Measurements from ENCODE around the gene TAS1R1. TPM values are rescaled to one million over a fixed set of nuclear protein-coding genes. Genes with fewer than 3 reads are reported as not detected.

TAS1R1 gene
- total and polyA plus RNA-seq, 9 of the 15 experiments (the other 6 are each of a cell fraction or from before 2014, with no cell fraction given) = 0.06 TPM; not detected in 8

DNA sequence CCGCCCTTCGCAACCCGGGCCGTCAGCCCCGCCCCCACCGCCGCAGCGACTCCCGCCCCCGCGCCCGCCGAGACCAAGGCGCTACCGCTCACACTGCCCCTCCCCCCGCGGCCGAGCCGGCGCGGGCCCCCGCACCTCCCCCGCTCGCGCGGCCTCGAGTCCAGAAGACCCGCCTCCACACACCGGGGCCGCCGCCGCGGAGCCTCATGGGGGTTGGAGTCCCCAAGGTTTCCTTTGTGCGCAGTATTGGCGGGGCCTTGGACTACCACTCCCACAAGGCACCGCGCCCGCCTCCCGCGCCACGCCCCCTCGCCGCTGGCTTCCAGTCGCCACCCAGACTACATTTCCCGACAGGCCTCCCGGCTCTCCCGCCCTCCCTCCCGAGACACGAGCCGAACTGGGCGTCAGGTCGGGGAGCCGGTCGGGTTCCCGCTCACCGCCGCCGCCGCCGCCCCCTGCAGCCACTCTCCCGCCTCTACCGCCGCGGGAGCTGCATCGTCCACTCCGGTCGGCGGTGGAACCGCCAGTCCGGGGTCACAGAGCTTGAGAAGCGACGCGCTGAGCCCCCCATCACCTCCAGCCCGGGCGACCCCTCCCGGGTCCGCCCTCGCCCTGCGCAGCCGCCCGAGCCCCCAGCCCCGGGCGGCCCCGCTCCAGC lies 58.4 kb downstream of the TAS1R1 start, which contains the start of gene PHF13 (continued):
- TF ChIP-seq SP1 (CRISPR knock-in tag; IDR thresholded peaks at IDR 0.05) = peak; percentile 99
- peak; percentile 88 for TF ChIP-seq RBFOX2 (IDR thresholded peaks at IDR 0.05; ENCODE audit: low read depth, low read length)
- peak; percentile 65; the same call in 1 of the 2 replicates for TF ChIP-seq MYC (IDR thresholded peaks at IDR 0.05; ENCODE audit: low read depth, low read length)
- no peak for TF ChIP-seq MYC (CRISPR knock-in tag; IDR thresholded peaks at IDR 0.05; ENCODE audit: borderline replicate concordance, low read depth)
- TF ChIP-seq NCOA6 (IDR thresholded peaks at IDR 0.05) = no peak
- TF ChIP-seq, protein P1, sequence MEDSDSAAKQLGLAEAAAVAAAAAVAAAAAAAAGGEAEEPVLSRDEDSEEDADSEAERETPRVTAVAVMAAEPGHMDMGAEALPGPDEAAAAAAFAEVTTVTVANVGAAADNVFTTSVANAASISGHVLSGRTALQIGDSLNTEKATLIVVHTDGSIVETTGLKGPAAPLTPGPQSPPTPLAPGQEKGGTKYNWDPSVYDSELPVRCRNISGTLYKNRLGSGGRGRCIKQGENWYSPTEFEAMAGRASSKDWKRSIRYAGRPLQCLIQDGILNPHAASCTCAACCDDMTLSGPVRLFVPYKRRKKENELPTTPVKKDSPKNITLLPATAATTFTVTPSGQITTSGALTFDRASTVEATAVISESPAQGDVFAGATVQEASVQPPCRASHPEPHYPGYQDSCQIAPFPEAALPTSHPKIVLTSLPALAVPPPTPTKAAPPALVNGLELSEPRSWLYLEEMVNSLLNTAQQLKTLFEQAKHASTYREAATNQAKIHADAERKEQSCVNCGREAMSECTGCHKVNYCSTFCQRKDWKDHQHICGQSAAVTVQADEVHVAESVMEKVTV (CRISPR knock-in tag; IDR thresholded peaks at IDR 0.05) = peak; percentile 70; the same call in 1 of the 2 replicates
- TF ChIP-seq, protein P2, sequence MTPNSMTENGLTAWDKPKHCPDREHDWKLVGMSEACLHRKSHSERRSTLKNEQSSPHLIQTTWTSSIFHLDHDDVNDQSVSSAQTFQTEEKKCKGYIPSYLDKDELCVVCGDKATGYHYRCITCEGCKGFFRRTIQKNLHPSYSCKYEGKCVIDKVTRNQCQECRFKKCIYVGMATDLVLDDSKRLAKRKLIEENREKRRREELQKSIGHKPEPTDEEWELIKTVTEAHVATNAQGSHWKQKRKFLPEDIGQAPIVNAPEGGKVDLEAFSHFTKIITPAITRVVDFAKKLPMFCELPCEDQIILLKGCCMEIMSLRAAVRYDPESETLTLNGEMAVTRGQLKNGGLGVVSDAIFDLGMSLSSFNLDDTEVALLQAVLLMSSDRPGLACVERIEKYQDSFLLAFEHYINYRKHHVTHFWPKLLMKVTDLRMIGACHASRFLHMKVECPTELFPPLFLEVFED (CRISPR knock-in tag; conservative IDR thresholded peaks at IDR 0.05) = no peak; the same call in 1 of the 2 replicates
- peak; percentile 32 for TF ChIP-seq FUS (optimal IDR thresholded peaks at IDR 0.05; ENCODE audit: low read depth, low read length)
- TF ChIP-seq KDM2B (CRISPR knock-in tag; IDR thresholded peaks at IDR 0.05) = 0 out of 2 replicates have a peak, but pooled peaks have one; percentile 49
- TF ChIP-seq, protein P3, sequence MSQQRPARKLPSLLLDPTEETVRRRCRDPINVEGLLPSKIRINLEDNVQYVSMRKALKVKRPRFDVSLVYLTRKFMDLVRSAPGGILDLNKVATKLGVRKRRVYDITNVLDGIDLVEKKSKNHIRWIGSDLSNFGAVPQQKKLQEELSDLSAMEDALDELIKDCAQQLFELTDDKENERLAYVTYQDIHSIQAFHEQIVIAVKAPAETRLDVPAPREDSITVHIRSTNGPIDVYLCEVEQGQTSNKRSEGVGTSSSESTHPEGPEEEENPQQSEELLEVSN (IDR thresholded peaks at IDR 0.05; ENCODE audit: borderline replicate concordance in 1 of 2, extremely low read depth in 1 of 2, insufficient read depth in 1 of 2, insufficient read length in 1 of 2, low read depth in 1 of 2, low read length in 1 of 2, poor library complexity in 1 of 2, severe bottlenecking in 1 of 2) = peak; percentile 43 to 89
- no peak for TF ChIP-seq TCF7L2 (IDR thresholded peaks at IDR 0.05; ENCODE audit: low read depth, low read length)
- TF ChIP-seq TEAD1 (CRISPR knock-in tag; IDR thresholded peaks at IDR 0.05) = peak in 1 of 2 experiments; percentile 62; a peak in 1 of 4 replicates
- peak; percentile 80; the same call in 1 of the 2 replicates for TF ChIP-seq ZNF175 (CRISPR knock-in tag; IDR thresholded peaks at IDR 0.05; ENCODE audit: low read depth)
- TF ChIP-seq POU5F1 (IDR thresholded peaks at IDR 0.05; ENCODE audit: borderline replicate concordance, low read depth, low read length, partially characterized antibody) = peak; percentile 84
- TF ChIP-seq, protein P4, sequence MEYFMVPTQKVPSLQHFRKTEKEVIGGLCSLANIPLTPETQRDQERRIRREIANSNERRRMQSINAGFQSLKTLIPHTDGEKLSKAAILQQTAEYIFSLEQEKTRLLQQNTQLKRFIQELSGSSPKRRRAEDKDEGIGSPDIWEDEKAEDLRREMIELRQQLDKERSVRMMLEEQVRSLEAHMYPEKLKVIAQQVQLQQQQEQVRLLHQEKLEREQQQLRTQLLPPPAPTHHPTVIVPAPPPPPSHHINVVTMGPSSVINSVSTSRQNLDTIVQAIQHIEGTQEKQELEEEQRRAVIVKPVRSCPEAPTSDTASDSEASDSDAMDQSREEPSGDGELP (CRISPR knock-in tag; IDR thresholded peaks at IDR 0.05; ENCODE audit: borderline replicate concordance) = peak; percentile 83
- no peak for TF ChIP-seq CBX5 (IDR thresholded peaks at IDR 0.05; ENCODE audit: borderline replicate concordance, low read depth)
- peak; percentile 66 for TF ChIP-seq CREB1 (IDR thresholded peaks at IDR 0.05)
- peak; percentile 75 for TF ChIP-seq CREB1 (CRISPR knock-in tag; IDR thresholded peaks at IDR 0.05)
